ENCODE measurements around the gene NOM1. TPM values are rescaled to one million over a fixed set of nuclear protein-coding genes. Genes with fewer than 3 reads are reported as not detected.

Gene NOM1
- total and polyA plus RNA-seq, 2 donors (not counting 3 experiments of a cell fraction or from before 2014, with no cell fraction given) = 13.7 to 38.6 TPM

- BruUV-seq (replicated peaks) = no TSS peak
- H4K20me1 ChIP-seq (replicated peaks; ENCODE audit: control insufficient read depth, extremely low read depth, insufficient read depth, low read length) = no peaks in the 10 kb centered on the region
These were observed 44.4 kb downstream of the NOM1 start for GRCh38 chr7:156993925-156994235.

More at GRCh38 chr7:156993925-156994235, 44.4 kb downstream of the NOM1 start:
- no peak overlapping the region for H3K27ac ChIP-seq (ENCODE audit: insufficient read depth, low read depth, low read length)
- no peak overlapping the region for H3K4me3 ChIP-seq (replicated peaks in 1 of 3; ENCODE audit: insufficient read depth in 1 of 3, low read depth in 1 of 3, low read length in 3 of 3)
- H3K27me3 ChIP-seq (ENCODE audit: control insufficient read depth in 2 of 2, insufficient read depth in 2 of 2, low read length in 2 of 2) = peaks cover 23 to 33% of the 10 kb centered on the region in 2 experiments
- no peaks in the 10 kb centered on the region for H3K36me3 ChIP-seq (ENCODE audit: control insufficient read depth in 2 of 2, extremely low read depth in 1 of 2, insufficient read depth in 2 of 2, low read length in 2 of 2)
- DNase-seq (ENCODE audit: low read depth, low spot score) (no peak), FAIRE-seq (no peak)
- no peak overlapping the region for H3K4me2 ChIP-seq (ENCODE audit: insufficient read depth, low read length)
- no peaks in the 10 kb centered on the region for H3K9me1 ChIP-seq (replicated peaks; ENCODE audit: control insufficient read depth, extremely low read depth, insufficient read depth, low read length)
- no peak overlapping the region for H3K9ac ChIP-seq (replicated peaks; ENCODE audit: extremely low read depth, insufficient read depth, low read length)
- H2AFZ ChIP-seq (ENCODE audit: low read depth, low read length) = no peak overlapping the region
- ChIA-PET CTCF (interaction anchor here (2.1 kb wide), 1 partner anchor 22 kb away, joined by 5 read pairs; no protein-coding TSS in a partner anchor), POLR2A (no interaction called here)
- dilution Hi-C loops (cut with MboI; ENCODE audit: extremely low pct_ligation_motif_present, low sequenced_read_pairs) (no loop called here), intact Hi-C loops (cut with micrococcal nuclease) (no loop called here)
- H3K9me3 ChIP-seq (replicated peaks; ENCODE audit: control insufficient read depth, insufficient read depth, low read length) = no peaks in the 10 kb centered on the region
- H3K79me2 ChIP-seq (ENCODE audit: control insufficient read depth, insufficient read depth, low read length) = no peaks in the 10 kb centered on the region
- TF ChIP-seq POLR2A (IDR thresholded peaks at IDR 0.05; ENCODE audit: low read depth, low read length) (no peak), CTCF (IDR thresholded peaks at IDR 0.05; ENCODE audit: extremely low read depth in 1 of 2, insufficient read depth in 1 of 2, low read depth in 1 of 2, low read length in 2 of 2) (no peak), JUN (IDR thresholded peaks at IDR 0.05; ENCODE audit: borderline replicate concordance, insufficient read depth, insufficient read length, low read depth) (no peak), FOS (IDR thresholded peaks at IDR 0.05; ENCODE audit: borderline replicate concordance, insufficient read depth, low read length) (no peak), MYC (IDR thresholded peaks at IDR 0.05; ENCODE audit: low read depth, low read length) (no peak), GATA2 (IDR thresholded peaks at IDR 0.05; ENCODE audit: insufficient read depth, insufficient read length, low read depth, low read length) (no peak), EZH2 (IDR thresholded peaks at IDR 0.05; ENCODE audit: borderline replicate concordance, low read depth, low read length, severe bottlenecking) (no peak), MAX (IDR thresholded peaks at IDR 0.05; ENCODE audit: insufficient read depth, insufficient read length) (no peak), POLR2AphosphoS5 (IDR thresholded peaks at IDR 0.05; ENCODE audit: insufficient read depth, low read depth, low read length) (no peak)
- no peaks in the 10 kb centered on the region for H3K4me1 ChIP-seq (ENCODE audit: control insufficient read depth, extremely low read depth, insufficient read depth, low read length)

Measured in endothelial cell of umbilical vein (primary cell).